A549 (cell line): Measurements from ENCODE around the gene TTC21A.

Source experiments
- FOSL2 ChIP-seq, 2 experiments: fragments of 450-650 bp in 1 of 2; fragments of >200 bp in 1 of 2; sonication (Bioruptor Twin) in 1 of 2; formaldehyde crosslinking; IDR thresholded peaks; 2 replicates each; pipeline versions ENCODE4 v1.5.0 to v1.6.1; 2016 to 2020; ENCODE audit warnings: mild to moderate bottlenecking in 1 of 2, moderate library complexity in 1 of 2
- HDAC2 ChIP-seq: fragments of 200-600 bp; sonication (generic); IDR thresholded peaks from 2 replicates; pipeline ENCODE4 v1.6.1; 2016
- JUN ChIP-seq, 2 experiments: fragments of >200 bp; sonication (Bioruptor Twin); formaldehyde crosslinking; IDR thresholded peaks; 2 replicates in 1 of 2; 3 replicates in 1 of 2; pipeline ENCODE4 v1.6.1; 2016 to 2017
- JUNB ChIP-seq: fragments of >200 bp; sonication (Bioruptor Twin); formaldehyde crosslinking; IDR thresholded peaks from 2 replicates; pipeline ENCODE4 v1.6.1; 2016
- MAZ ChIP-seq: fragments of 150-350 bp; IDR thresholded peaks from 2 replicates; pipeline ENCODE4 v1.6.1; 2014; ENCODE audit warnings: antibody characterized with exemption, low read depth, low read length, borderline replicate concordance
- POLR2A ChIP-seq: IDR thresholded peaks from 2 replicates; pipeline ENCODE4 v1.6.1; 2012; ENCODE audit warnings: mild to moderate bottlenecking, low read length
- POLR2AphosphoS2 ChIP-seq: conservative IDR thresholded peaks from 2 replicates; pipeline ENCODE4 v1.6.1; 2012; ENCODE audit warnings: low read length, improper control_type of control experiment, inconsistent platforms
- RAD21 ChIP-seq, 2 experiments: fragments of >200 bp in 1 of 2; sonication (Bioruptor Twin) in 1 of 2; formaldehyde crosslinking in 1 of 2; IDR thresholded peaks in 1 of 2; conservative IDR thresholded peaks in 1 of 2; 2 replicates in 1 of 2; 3 replicates in 1 of 2; pipeline ENCODE4 v1.6.1; 2012 to 2018; ENCODE audit warnings: inconsistent platforms in 1 of 2
- TF ChIP-seq, protein P1 (sequence below): fragments of >200 bp; sonication (Bioruptor Twin); formaldehyde crosslinking; IDR thresholded peaks from 3 replicates; pipeline ENCODE4 v1.5.1; 2016
- TF ChIP-seq, protein P2 (sequence below): IDR thresholded peaks from 2 replicates; pipeline ENCODE4 v1.6.1; 2012

DNA sequence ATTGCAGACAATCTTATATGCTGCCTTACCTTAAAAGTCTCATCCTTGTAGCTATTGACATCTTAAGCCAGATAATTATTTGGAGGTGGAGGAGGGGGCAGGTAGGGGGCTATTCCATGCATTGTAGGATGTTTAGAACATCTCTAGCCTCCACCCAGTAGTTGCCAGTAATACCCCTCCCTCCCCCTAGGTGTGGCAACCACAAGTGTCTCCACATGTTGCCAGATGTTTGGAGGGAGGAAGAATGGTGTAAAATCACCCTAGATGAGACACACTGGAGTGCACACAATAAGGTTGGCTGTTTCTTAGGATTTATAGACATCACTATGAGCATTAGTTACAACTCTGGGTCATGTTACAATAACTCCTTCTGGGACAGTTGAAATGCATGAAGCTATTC lies 27.5 kb upstream of the TTC21A start:
- TF ChIP-seq HDAC2 (no peak), POLR2AphosphoS2 (no peak), MAZ (no peak), RAD21 (conservative IDR thresholded peaks at IDR 0.05 in 1 of 2, IDR thresholded peaks at IDR 0.05 in 1 of 2) (no peak), POLR2A (no peak), FOSL2 (IDR thresholded peaks at IDR 0.05) (no peak), FOSL2 (CRISPR knock-in tag; IDR thresholded peaks at IDR 0.05) (no peak), JUN (IDR thresholded peaks at IDR 0.05) (no peak), JUNB (no peak)
- TF ChIP-seq, protein P1, sequence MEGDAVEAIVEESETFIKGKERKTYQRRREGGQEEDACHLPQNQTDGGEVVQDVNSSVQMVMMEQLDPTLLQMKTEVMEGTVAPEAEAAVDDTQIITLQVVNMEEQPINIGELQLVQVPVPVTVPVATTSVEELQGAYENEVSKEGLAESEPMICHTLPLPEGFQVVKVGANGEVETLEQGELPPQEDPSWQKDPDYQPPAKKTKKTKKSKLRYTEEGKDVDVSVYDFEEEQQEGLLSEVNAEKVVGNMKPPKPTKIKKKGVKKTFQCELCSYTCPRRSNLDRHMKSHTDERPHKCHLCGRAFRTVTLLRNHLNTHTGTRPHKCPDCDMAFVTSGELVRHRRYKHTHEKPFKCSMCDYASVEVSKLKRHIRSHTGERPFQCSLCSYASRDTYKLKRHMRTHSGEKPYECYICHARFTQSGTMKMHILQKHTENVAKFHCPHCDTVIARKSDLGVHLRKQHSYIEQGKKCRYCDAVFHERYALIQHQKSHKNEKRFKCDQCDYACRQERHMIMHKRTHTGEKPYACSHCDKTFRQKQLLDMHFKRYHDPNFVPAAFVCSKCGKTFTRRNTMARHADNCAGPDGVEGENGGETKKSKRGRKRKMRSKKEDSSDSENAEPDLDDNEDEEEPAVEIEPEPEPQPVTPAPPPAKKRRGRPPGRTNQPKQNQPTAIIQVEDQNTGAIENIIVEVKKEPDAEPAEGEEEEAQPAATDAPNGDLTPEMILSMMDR, result no peak
- TF ChIP-seq, protein P2, sequence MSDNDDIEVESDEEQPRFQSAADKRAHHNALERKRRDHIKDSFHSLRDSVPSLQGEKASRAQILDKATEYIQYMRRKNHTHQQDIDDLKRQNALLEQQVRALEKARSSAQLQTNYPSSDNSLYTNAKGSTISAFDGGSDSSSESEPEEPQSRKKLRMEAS, result no peak
